ENCODE data around the gene SHOC1.

SHOC1 gene

GRCh38 chr9:111794835-111795556 lies at the start of gene SHOC1:
SHOC1 (minus strand) TSS chr9:111794937; CDS start chr9:111791418, 3,519 bp downstream.
- H3K4me3 ChIP-seq (replicated peaks; ENCODE audit: low read depth, low read length): no peak within 1 kb of the TSS
- no peak for DNase-seq (ENCODE audit: low read depth)
- TF ChIP-seq CTCF (IDR thresholded peaks at IDR 0.05; ENCODE audit: low read length, missing control alignments): no peak

GRCh38 chr9:111843971-111844370 lies 49.2 kb upstream of the SHOC1 start:
- TF ChIP-seq CTCF (IDR thresholded peaks at IDR 0.05; ENCODE audit: low read length, missing control alignments): no peak
- DNase-seq (ENCODE audit: low read depth): no peak
- no peak overlapping the region for H3K4me3 ChIP-seq (replicated peaks; ENCODE audit: low read depth, low read length)

GRCh38 chr9:111842313-111842712 lies 47.6 kb upstream of the SHOC1 start:
- peak; percentile 54 for DNase-seq (ENCODE audit: low read depth)

GRCh38 chr9:111840442-111840841 lies 45.7 kb upstream of the SHOC1 start:
- no peak for DNase-seq (ENCODE audit: low read depth)
- no peak for TF ChIP-seq CTCF (IDR thresholded peaks at IDR 0.05; ENCODE audit: low read length, missing control alignments)
- H3K4me3 ChIP-seq (replicated peaks; ENCODE audit: low read depth, low read length): no peak overlapping the region

More at GRCh38 chr9:111842313-111842712, 47.6 kb upstream of the SHOC1 start:
- no peak for TF ChIP-seq CTCF (IDR thresholded peaks at IDR 0.05; ENCODE audit: low read length, missing control alignments)
- H3K4me3 ChIP-seq (replicated peaks; ENCODE audit: low read depth, low read length): no peak overlapping the region

- no peak overlapping the region for H3K4me3 ChIP-seq (replicated peaks; ENCODE audit: low read depth, low read length)
- peak; percentile 85 for DNase-seq (ENCODE audit: low read depth)
- TF ChIP-seq CTCF (IDR thresholded peaks at IDR 0.05; ENCODE audit: low read length, missing control alignments): no peak
Observed at GRCh38 chr9:111839987-111840386, 45.2 kb upstream of the SHOC1 start.

- peak; percentile 75 for DNase-seq (ENCODE audit: low read depth)
- H3K4me3 ChIP-seq (replicated peaks; ENCODE audit: low read depth, low read length): no peak overlapping the region
- TF ChIP-seq CTCF (IDR thresholded peaks at IDR 0.05; ENCODE audit: low read length, missing control alignments): no peak
Observed at GRCh38 chr9:111839387-111839786, 44.6 kb upstream of the SHOC1 start.

GRCh38 chr9:111838439-111838838 lies 43.7 kb upstream of the SHOC1 start:
- no peak overlapping the region for H3K4me3 ChIP-seq (replicated peaks; ENCODE audit: low read depth, low read length)
- no peak for DNase-seq (ENCODE audit: low read depth)
- no peak for TF ChIP-seq CTCF (IDR thresholded peaks at IDR 0.05; ENCODE audit: low read length, missing control alignments)
